Stimulated activated CD4-positive, alpha-beta T cell treated with anti-CD3 and anti-CD28 coated beads, Interleukin-4, amount 100 ng/mL, for 48 hours (primary cell): ENCODE results near the gene GTF3C5.
"Not testable (repeated sequence)": the region's sequence is repeated elsewhere in the genome, so short reads cannot be mapped to it uniquely, and the experiment has no call there.

Experiments
- DNase-seq, 2 donors: peaks; one replicate each; pipeline ENCODE4 v3.0.0-alpha.2; 2020; ENCODE audit warnings: low read depth in 2 of 2

The GTF3C5 gene

GRCh38 chr9:133030317-133031129 lies at the start of gene GTF3C5:
GTF3C5 (plus strand) TSS chr9:133030997; CDS start chr9:133031012, 15 bp downstream.
- DNase-seq, result peak; percentile 78 to 87

DNA sequence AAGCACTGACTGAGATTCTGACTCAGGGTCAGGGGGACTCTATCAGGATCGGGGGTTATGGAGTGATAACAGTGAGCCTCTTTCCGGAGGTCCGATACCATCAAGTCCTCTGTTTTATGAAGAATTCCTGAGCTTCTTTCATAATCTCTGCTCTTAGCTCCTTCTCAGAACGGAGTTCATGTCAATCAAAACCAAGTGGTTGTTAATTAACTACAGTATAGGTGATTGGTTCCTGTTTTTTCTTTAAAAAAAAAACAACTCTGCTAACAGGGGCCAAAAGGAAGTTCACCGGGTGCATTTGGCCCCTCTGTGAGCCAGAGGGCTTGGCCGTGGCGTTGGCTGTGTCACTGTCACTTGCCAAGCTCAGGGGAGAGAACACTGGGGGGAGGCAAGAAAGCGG lies 48.3 kb upstream of the GTF3C5 start:
- DNase-seq, result no peak

GRCh38 chr9:132983491-132984201 lies 47.2 kb upstream of the GTF3C5 start:
- DNase-seq, result no peak

DNA sequence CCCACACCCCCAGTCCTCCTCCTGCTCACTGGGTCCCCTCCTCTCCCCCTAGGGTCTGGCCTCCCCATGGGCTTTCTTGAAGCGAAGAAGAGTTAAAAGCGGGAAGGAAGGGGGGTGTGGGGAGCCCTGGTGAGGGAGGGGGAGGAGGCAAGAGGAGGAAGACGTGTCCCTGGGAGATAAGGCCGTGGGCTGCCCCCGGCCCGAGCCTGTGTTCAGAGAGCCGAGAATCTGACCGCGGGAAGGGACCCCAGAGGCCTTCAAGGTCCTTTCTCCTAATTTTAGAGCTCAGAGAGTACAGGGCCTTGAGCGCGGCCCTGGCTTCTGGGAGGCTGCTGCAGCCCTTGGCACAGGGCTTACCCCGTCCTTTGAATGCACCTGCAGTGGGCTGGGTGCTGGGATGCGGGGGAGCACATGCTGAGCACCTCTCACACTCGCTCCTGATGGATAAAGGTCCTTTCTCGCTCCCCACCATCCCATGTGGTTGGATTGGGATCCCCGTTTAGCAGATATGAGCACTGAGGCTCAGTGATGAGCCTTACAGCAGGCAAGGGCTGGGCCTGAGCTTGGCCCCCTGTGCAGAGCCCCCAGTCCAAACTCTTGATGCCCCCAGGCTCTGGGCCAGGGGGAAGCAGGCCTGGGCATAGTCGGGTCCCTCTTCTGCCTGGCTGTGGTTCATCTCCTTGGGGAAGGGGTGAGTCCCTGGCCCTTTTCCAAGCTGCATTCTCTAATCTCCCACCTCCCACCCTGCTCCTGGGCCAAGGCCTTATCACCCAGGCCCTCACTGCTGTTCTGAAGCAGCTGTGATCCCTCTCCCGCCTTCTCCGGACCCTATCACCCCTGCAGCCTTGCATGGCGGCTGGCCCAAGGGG lies 46.4 kb upstream of the GTF3C5 start:
- DNase-seq, result no peak

DNA sequence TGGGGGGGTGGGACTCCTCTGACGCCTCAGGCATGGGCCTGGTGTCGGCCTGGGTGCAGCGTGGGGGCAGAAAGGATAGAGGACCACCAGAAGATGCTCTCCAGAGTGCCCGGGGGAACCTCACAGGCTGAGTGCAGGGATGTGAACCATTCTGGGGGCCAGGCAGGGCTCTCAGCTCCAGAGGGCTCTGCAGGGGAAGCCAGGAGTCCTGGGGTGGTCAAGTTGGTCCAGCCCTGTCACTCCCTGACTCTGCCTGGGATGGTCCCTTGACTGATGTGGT lies 45.8 kb upstream of the GTF3C5 start:
- DNase-seq, result no peak

DNA sequence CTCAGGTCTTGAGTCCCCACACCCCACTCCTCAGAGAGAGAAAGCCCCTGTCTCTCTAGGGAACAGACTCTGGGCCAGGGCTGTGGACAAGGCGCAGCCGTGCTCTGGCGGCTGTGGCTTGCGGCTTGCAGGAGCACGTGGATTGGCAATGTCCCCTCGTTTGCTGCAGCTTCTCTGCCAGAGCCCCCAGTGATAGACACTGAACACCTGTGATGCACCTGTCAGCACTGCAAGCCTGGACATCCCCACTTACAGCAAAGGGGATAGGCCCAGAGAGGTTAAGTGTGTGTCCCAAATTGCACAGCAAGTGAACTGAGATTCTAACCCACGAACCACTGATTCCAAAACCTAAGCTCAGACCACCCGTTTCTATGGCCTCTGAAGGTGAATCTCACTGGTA lies 45.3 kb upstream of the GTF3C5 start:
- no peak for DNase-seq

DNA sequence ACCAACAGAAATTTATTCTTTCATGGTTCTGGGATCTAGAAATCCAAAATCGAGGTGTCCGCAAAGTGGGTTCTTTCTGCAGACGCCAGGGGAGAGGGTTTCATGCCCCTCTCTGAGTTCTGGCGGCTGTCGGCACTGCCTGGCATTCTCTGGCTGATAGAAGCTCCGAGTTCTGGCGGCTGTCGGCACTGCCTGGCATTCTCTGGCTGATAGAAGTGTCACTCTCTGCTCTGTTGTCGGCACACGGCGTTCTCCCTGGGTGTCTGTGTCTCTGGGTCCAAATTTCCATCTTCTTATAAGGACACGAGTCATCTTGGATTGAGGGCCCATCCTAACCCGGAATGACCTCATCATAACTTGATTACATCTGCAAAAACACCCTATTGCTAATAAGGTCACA lies 44.7 kb upstream of the GTF3C5 start:
- DNase-seq, result no peak

DNA sequence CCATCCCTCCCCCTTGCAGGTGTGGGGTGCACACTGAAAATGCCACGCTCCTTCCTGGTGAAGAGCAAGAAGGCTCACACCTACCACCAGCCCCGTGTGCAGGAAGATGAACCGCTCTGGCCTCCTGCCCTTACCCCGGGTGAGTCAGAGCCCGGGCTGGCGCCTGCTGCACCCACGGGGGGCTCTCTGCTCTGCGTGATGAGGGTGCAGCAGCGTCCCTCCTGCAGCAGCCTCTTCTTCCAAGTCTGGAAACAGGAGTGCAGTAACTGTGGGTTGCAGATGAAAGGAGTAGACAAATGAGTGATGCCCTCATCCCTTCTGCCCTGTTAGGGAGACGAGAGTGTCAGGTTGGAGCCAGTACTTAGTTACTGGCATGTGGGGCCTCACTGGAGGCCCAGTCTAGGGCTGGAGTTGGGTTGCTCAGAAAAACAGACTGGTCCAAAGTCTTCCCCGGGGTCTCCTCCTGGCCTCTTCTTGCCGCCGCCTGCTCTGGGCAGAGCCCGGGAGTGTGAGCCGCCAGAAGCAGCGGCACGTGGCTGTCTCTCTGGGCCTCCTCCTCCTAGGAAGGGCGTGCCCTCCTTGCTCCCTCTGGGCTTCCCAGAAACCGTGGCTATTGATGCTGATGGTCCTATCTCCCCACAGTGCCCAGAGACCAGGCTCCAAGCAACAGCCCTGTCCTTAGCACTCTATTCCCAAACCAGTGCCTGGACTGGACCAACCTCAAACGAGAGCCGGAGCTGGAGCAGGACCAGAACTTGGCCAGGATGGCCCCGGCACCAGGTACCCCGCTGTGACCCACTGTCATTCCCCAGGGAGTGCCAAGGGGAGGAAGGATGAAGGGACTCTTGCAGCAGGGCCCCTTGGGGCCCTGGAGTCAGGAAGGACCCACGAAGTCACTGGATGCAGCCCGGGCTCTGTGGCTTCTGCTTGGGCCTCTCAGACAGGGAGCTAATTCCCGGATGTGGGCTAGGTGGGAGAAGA lies 43.9 kb upstream of the GTF3C5 start:
- no peak for DNase-seq

GRCh38 chr9:132988244-132989013 lies 42.4 kb upstream of the GTF3C5 start:
- no peak for DNase-seq

- DNase-seq, result no peak
Measured at GRCh38 chr9:132989014-132989310, 41.8 kb upstream of the GTF3C5 start.

- no peak for DNase-seq
Measured at GRCh38 chr9:132989414-132989996, 41.3 kb upstream of the GTF3C5 start.

GRCh38 chr9:132989998-132990557 lies 40.7 kb upstream of the GTF3C5 start:
- DNase-seq, result not testable (repeated sequence)

DNA sequence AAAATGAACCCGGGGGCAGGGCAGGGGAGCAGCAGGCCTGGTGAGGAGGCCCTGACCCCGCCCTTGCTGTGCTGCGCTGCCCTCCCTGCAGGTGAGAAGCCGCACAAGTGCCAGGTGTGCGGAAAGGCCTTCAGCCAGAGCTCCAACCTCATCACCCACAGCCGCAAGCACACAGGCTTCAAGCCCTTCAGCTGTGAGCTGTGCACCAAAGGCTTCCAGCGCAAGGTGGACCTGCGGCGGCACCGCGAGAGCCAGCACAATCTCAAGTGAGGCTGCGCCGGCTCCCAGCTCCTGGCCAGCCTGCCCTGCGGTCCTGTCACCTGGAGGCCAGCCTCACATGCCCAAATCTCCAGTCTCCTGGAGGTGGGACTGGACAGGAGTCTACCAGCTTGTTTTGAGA lies 40.0 kb upstream of the GTF3C5 start:
- no peak for DNase-seq

- DNase-seq, result no peak
Measured at GRCh38 chr9:132991351-132992300, 39.2 kb upstream of the GTF3C5 start.

GRCh38 chr9:132993511-132993939 lies 37.3 kb upstream of the GTF3C5 start:
- DNase-seq, result no peak

- DNase-seq, result no peak
Measured at GRCh38 chr9:132994410-132995120, 36.2 kb upstream of the GTF3C5 start.

DNA sequence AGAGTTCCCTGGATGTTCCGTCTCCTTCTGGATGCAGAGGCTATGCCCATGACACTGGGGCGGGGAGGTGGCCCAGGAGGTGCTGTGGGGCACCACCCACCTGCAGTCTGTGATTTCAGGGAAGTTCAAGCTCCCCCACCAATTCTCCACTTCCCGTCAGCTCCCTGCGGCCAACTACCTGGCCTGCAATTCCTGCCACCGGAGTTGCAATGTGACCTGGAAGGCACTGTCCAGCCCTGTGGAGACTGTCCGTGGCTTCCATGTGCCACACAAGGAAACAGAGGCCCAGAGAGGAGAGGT lies 35.7 kb upstream of the GTF3C5 start:
- no peak for DNase-seq

GRCh38 chr9:132995879-132996278 lies 34.9 kb upstream of the GTF3C5 start:
- no peak for DNase-seq
